GM03348 (cell line): ENCODE measurements around the gene CMTM1.

Source experiments
- DNase-seq: peaks from one replicate; pipeline ENCODE4 v3.0.0; 2012; ENCODE audit warnings: low spot score

Gene CMTM1

GRCh38 chr16:66539623-66540469, 26.4 kb upstream of the CMTM1 start:
- no peak for DNase-seq

- DNase-seq = no peak
Measured at GRCh38 chr16:66541388-66542355, 24.6 kb upstream of the CMTM1 start.

GRCh38 chr16:66542396-66542795, 23.8 kb upstream of the CMTM1 start:
- no peak for DNase-seq

- DNase-seq = no peak
Measured at GRCh38 chr16:66543541-66543940, 22.7 kb upstream of the CMTM1 start.

GRCh38 chr16:66544016-66544757, 22.1 kb upstream of the CMTM1 start:
- DNase-seq = no peak

GRCh38 chr16:66547101-66547989, 18.9 kb upstream of the CMTM1 start:
- no peak for DNase-seq

GRCh38 chr16:66548068-66548467, 18.2 kb upstream of the CMTM1 start:
- no peak for DNase-seq

- no peak for DNase-seq
Measured at GRCh38 chr16:66548868-66549267, 17.4 kb upstream of the CMTM1 start.

- DNase-seq = peak; percentile 90
Measured at GRCh38 chr16:66549284-66550131, 16.7 kb upstream of the CMTM1 start, which contains the start of gene TK2. Gene TK2 (minus strand): TSS chr16:66550122. CDS start chr16:66550061, 61 bp downstream.

GRCh38 chr16:66551348-66551759, 14.9 kb upstream of the CMTM1 start:
- DNase-seq = peak; percentile 40

GRCh38 chr16:66551788-66552285, 14.4 kb upstream of the CMTM1 start:
- no peak for DNase-seq

- DNase-seq = peak; percentile 99
Measured at GRCh38 chr16:66552286-66553177, 13.7 kb upstream of the CMTM1 start, which contains the start of gene CKLF. Gene CKLF (plus strand): TSS chr16:66552576. CDS start chr16:66552716, 140 bp downstream.

- no peak for DNase-seq
Measured at GRCh38 chr16:66553223-66553622, 13.0 kb upstream of the CMTM1 start.

GRCh38 chr16:66554021-66554420, 12.2 kb upstream of the CMTM1 start:
- no peak for DNase-seq

- no peak for DNase-seq
Measured at GRCh38 chr16:66554495-66554894, 11.7 kb upstream of the CMTM1 start.

- DNase-seq = no peak
Measured at GRCh38 chr16:66560107-66560506, 6.1 kb upstream of the CMTM1 start.

- DNase-seq = no peak
Measured at GRCh38 chr16:66561381-66562080, 4.7 kb upstream of the CMTM1 start.

GRCh38 chr16:66562409-66562808, 3.8 kb upstream of the CMTM1 start:
- no peak for DNase-seq
